Limb (tissue), 2 donors: Measurements from ENCODE around the gene HES5.
A peak's percentile ranks its signal among the peaks of the same experiment; 100 is the strongest.
"Not testable (repeated sequence)": the region's sequence is repeated elsewhere in the genome, so short reads cannot be mapped to it uniquely, and the experiment has no call there.

Experiments used
- DNase-seq, 2 donors: peaks; one replicate each; pipeline ENCODE4 v3.0.0-alpha.2; 2016; ENCODE audit errors: extremely low spot score in 2 of 2

HES5 gene

DNA sequence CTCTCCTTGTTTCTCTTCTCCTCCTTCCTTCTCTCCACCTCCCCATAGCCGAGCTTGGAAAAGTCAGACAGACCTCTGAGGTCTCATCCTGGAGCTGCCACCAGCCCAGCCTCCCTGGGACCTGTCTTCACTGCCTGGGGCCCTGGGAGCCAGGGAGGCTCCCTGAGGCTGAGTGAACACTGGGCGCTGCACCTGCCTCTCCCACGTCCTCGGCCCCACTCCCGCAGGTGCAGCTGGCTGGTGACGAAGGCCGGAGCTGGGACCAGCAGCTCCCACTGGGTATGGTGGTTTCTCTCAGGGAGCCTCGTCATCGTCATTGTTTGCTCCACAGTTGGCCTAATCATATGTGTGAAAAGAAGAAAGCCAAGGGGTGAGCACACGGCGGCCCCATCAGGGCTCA, 31.4 kb upstream of the HES5 start:
- DNase-seq: no peak

GRCh38 chr1:2560299-2561073, 30.4 kb upstream of the HES5 start:
- no peak for DNase-seq

- no peak for DNase-seq
These were observed 29.6 kb upstream of the HES5 start for GRCh38 chr1:2559509-2560298.

DNA sequence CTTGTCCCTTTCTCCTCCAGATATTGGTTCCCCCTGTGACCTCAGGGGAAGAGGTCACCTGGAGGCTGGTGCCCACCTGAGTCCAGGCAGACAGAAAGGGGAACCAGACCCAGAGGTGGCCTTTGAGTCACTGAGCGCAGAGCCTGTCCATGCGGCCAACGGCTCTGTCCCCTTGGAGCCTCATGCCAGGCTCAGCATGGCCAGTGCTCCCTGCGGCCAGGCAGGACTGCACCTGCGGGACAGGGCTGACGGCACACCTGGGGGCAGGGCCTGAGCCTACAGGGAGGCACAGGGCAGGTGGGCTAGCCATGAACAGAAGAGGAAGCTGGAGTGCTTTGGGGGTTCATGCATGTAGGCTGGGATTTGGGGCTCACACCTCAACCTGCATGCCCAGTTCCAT, 28.8 kb upstream of the HES5 start:
- DNase-seq: no peak

DNA sequence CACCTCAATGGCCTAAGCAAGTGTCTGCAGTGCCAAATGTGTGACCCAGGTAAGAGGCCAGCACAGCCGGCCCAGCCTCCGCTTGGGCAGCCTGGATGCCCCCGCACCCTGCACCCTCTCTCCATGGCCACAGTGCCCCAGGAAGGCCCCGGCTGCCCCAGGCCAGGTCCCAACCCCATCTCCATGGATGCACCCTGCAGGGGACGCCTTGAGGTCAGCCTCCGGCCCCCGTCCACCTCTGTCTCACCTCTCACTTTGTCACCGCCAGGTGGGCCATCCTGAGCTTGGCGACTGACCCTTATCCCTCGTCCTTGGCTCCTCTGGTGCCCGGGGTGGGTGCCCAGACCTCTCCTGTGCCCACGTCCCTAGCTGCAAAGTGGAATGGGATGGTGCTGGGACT, 28.4 kb upstream of the HES5 start:
- DNase-seq: peak in 1 of 2 donors; percentile 23

GRCh38 chr1:2557482-2558400, 27.7 kb upstream of the HES5 start:
- DNase-seq: no peak

- DNase-seq: no peak
These were observed 26.8 kb upstream of the HES5 start for GRCh38 chr1:2556678-2557481.

- DNase-seq: peak in 1 of 2 donors; percentile 59
These were observed 26.2 kb upstream of the HES5 start, which contains the start of gene TNFRSF14 for GRCh38 chr1:2556277-2556677. Gene TNFRSF14 (plus strand): TSS chr1:2556371. CDS start chr1:2556665, 294 bp downstream.

DNA sequence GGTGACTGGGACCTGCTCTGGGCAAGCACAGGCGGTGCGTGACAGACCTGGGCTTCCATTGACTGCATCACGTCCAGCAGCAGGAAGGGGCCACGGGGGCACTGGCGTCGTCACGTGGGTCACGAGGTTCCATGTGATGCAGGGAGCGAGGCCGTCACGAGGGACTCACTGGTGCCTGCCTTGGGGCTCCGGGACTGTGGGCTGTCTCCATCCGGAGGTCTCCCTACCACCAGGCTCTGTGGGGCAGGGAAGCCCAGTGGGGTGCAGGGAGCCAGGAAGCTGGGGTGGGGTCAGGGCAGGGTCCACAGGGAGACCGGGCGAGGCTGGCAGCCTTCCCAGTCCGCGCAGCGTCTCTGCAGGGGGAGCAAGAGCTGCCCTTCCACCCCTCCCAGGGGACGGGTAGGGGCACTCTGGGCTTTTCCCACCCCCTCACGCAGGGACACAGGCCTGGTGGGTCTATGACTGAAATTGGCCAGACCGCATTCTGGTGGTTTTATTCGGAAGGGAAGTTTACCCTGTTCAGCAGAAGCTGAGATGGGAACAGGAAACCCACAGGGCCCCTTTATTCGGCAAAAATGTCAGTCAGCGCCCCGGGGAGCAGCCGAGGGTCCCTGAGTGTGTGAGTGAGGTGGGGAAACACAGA, 25.7 kb upstream of the HES5 start:
- DNase-seq: no peak

DNA sequence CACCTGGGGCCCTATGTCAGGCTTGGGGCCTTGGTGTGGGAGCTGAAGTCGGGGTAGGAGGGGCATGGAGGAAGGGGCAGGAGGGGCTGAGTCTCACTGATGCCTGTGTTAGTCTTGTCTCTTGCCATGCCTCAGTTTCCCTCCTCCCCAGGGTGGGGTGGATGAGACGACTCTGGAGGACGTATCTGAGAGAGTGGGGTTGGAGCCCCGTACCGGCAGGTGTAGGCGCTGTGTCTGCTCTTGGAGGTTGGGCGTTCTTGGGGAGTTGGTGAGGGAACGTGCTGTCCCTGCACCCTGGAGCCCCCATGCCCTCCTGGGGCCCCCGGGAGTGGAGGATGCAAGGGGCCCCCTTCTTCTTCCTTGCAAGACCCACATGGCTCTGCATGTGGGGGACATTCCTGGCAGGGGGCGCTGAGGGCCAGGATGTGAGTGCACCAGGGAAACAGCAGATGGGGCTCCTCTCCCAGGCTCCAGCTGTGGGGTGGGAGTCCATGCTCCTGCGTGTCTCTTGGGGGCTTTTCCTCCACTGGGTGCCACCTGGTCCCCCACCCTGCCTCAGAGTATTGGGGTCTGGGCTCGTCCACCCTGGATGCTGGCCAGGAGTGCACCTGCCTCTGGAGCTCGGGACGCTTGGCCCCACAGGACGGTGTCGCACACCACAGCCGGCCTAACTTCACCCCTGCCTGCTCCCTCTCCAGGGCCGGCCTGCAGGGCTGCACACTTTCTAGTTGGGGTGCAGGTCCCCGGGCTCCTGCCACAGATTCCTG, 24.7 kb upstream of the HES5 start:
- DNase-seq: no peak

DNA sequence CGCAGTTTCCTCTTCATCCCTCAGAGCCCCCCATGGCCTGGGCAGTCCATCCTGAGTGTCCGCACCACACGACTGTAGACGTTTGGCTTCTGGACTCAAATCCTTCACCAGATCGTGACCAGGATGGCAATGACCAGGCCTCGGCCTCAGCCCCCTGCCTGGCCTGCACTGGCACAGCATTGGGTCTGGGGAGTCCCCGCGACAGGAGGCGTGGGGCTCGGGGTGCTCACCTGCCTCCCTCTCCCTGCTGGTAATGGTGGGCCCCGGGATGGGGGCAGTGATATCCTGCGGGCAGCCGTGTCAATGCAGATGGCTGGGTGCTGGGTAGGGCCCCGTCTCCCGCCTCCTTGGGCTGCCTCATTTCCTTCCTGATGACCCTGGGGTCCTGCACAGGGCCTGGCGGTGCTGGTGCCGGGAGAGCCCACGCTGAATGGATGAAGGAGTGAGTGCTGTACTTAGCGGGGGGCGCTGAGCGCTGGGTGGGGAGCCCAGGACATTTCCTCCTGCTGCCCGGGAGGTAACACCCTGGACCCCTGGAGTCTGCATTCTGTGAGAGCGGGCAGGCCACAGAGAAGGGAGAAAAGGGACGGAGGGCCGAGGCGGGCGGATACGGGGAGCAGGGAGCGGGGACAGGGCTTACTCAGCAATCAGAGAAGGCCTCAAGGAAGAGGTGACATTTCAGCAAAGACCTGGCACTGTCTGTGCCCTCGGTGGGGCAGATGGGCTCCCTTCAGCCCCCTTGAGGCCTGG, 24.0 kb upstream of the HES5 start:
- DNase-seq: no peak

- not testable (repeated sequence) for DNase-seq
These were observed 23.0 kb upstream of the HES5 start for GRCh38 chr1:2553076-2553475.

DNA sequence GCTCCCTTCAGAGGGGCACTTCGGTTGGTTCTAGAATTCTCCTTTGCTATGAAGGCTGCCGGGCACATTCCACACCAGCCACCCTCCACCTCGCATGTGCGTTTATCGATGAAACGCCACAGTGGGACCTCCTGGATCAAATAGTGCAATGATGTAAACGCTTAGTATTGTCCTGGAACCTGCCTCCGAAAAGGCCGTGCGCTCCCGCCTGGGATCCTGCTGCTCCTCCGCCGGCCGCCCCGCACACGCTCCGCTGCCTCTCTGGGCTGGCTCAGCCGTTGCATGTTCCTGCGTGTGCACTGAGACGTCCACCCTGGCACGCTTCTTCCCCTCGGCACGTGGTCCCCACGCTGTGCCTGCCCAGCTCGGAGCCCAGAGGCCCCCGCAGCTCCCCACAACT, 22.1 kb upstream of the HES5 start:
- DNase-seq: no peak

GRCh38 chr1:2551544-2551943, 21.5 kb upstream of the HES5 start:
- not testable (repeated sequence) for DNase-seq

GRCh38 chr1:2550309-2550861, 20.3 kb upstream of the HES5 start:
- DNase-seq: not testable (repeated sequence)

DNA sequence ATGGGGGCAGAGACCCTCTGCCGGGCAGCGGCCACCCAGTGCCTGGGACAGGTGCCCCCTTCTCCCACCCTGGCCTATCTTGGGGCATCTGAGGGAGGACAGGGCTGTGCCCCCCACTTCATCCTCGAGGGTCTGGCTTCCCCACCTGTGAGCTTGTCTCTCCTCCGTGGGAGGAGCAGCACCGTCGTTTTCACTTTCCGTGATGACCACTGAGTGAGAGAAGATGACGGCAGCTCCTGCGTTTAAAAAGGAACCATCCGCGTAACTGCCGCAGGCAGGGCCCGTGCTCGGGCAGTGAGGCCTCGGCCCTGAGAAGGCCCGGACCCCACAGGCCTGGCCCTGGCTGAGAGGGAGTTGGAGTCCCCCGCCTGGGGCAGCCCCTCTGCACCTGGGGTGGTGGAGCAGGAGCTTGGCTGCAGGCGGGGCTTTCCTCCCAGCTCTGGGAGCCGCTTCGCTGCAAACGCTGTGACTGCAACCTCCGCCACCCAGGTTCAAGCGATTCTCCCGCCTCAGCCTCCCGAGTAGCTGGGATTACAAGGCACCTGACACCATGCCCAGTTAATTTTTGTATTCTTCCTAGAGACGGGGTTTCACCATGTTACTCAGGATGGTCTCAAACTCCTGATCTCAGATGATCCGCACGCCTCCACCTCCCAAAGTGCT, 19.4 kb upstream of the HES5 start:
- DNase-seq: not testable (repeated sequence)

DNA sequence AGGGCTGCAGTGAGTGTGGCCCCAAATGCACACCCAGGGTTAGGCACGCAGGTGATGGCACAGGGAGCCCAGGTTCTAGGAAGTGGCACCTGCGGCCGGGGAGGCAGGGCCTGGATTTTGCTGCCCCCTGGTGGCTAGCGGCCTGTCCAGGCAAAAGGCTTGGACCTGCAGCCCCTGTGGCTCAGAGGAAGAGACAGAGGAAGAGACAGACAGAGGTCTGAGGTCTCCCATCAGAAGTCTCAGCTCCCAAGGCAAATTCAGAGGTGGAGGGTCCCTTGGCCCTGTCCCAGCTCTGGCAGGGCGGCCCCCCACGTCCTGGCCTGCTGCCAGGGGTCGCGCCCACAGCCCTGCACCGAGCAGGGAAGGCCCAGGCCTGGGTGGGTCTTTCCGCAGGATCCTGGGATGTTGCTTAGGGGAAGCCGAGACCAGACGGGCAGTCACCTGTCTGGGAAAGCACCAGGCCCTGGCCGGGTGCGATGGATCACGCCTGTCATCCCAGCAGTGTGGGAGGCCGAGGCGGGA, 18.1 kb upstream of the HES5 start:
- peak; percentile 50 to 86 for DNase-seq
